Transverse colon (tissue), 4 donors: ENCODE results near the gene RPL10. TPM values are rescaled to one million over a fixed set of nuclear protein-coding genes. Genes with fewer than 3 reads are reported as not detected.
A peak's percentile ranks its signal among the peaks of the same experiment; 100 is the strongest.

Experiments used
- DNase-seq: peaks from one replicate; pipeline ENCODE4 v3.0.0-alpha.2; 2019
- H3K27ac ChIP-seq, 4 donors: fragments of 200-600 bp; sonication (generic); 2 replicates each; pipeline ENCODE4 v1.5.1; 2016 to 2018; ENCODE audit warnings: inconsistent platforms in 4 of 4
- H3K27me3 ChIP-seq: fragments of 200-600 bp; sonication (generic); 2 replicates; pipeline ENCODE4 v1.5.1; 2017; ENCODE audit warnings: inconsistent platforms
- H3K36me3 ChIP-seq, 4 donors: fragments of 200-600 bp; sonication (generic); 2 replicates each; pipeline ENCODE4 v1.5.1; 2017 to 2019; ENCODE audit warnings: inconsistent platforms in 4 of 4
- H3K4me1 ChIP-seq, 4 donors: fragments of 200-600 bp; sonication (generic); 2 replicates each; pipeline ENCODE4 v1.5.1; 2017 to 2020; ENCODE audit warnings: inconsistent platforms in 4 of 4
- H3K4me3 ChIP-seq, 4 donors: fragments of 200-600 bp; sonication (generic); 1 replicate in 1 of 4; 2 replicates in 3 of 4; pipeline versions ENCODE4 v1.5.1 to v1.6.1; 2017 to 2019; ENCODE audit warnings: inconsistent platforms in 4 of 4
- H3K9me3 ChIP-seq, 2 donors: fragments of 200-600 bp; sonication (generic); 2 replicates each; pipeline ENCODE4 v1.5.1; 2017 to 2019; ENCODE audit warnings: inconsistent platforms in 2 of 2
- EP300 ChIP-seq: sonication (generic); formaldehyde crosslinking; IDR thresholded peaks from one replicate; pipeline ENCODE4 v1.6.1; 2017; ENCODE audit warnings: antibody characterized with exemption, low read depth
- POLR2A ChIP-seq: fragments of 450-650 bp; IDR thresholded peaks from one replicate; pipeline ENCODE4 v1.6.1; 2016; ENCODE audit warnings: antibody characterized with exemption, mild to moderate bottlenecking, moderate library complexity
- POLR2AphosphoS5 ChIP-seq, 3 donors: sonication (generic); formaldehyde crosslinking; IDR thresholded peaks; one replicate each; pipeline ENCODE4 v1.6.1; 2016; ENCODE audit warnings: antibody characterized with exemption in 3 of 3
- WGBS, 2 donors: methylation state at CpG; one replicate each; pipeline ENCODE4 v1.1.5; 2018; ENCODE audit warnings: low coverage in 1 of 2; 5-methylcytosine and 5-hydroxymethylcytosine counted together
- in situ Hi-C, 4 donors: fragments of 200-750 bp; cut with MboI; loops; one replicate each; pipeline versions ENCODE4 v1.15.0 to v1.15.1; 2017; ENCODE audit warnings: low sequenced_read_pairs in 3 of 4, low pct_ligation_motif_present in 1 of 4, low pct_unique_long_range_greater_than_20kb in 1 of 4
- intact Hi-C: fragments of 100-400 bp; cut with DNase I; formaldehyde crosslinking; loops from one replicate; pipeline ENCODE4 v1.15.1; 2023; ENCODE audit warnings: low total_unique reads
- total RNA-seq, 4 donors: library from RNA; depleted of rRNA; stranded (reverse); fragments of >200 nt; gene quantifications; one replicate each; pipeline ENCODE4 v1.1.0, GENCODE V29; 2016
- TF ChIP-seq, protein P1 (sequence below), 5 experiments: fragments of 200-600 bp in 3 of 5; fragments of 450-650 bp in 2 of 5; sonication (generic) in 3 of 5; IDR thresholded peaks; 1 replicate in 2 of 5; 2 replicates in 3 of 5; pipeline ENCODE4 v1.5.1; 2016 to 2017; ENCODE audit warnings: antibody characterized with exemption in 5 of 5, inconsistent platforms in 3 of 5, mild to moderate bottlenecking in 2 of 5, moderate library complexity in 1 of 5

The RPL10 gene
- total RNA-seq, 4 donors from 2014 or later = 1,352 to 4,861 (median 3,415) TPM

DNA sequence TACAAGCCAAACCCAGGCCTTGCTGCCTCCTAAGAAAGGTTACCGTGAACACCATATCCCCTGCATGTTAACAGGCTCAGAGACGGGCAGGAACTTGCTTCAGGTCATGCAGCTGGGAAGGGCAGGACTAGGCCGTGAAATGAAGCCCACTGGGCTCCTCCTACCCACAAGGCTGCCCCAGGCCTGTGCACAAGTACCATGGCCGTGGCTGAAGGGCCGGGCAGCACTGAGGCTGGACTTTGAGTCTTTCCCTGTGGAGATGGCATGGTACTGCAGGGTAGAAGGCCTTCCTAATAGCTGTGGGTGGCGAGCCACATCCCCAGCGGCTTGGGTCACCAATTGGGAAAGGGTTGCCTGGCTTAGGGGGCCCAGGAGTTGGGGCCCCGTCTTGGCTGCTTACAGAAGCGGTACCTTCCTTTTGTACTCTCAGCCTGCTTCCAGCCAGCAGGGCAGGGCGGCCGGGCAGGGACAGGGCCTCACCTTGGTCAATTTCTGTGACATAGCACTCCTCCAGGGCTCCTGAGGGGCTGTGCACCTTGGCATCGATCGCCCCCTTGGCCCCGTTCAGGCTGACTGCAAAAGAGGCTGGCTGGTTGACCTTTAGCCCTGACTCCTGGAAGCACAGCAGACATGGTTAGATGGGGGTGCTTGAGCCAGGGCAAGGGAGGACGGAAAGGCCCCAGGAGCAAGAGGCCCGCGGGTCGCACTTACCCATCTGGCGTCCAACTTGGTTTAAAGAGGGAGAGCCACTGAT lies 47.6 kb upstream of the RPL10 start:
- Histone ChIP-seq H3K9me3 (no peaks in the 10 kb centered on the region), H3K36me3 (peaks cover 0 to 5% (median 0%) of the 10 kb centered on the region in 4 donors), H3K4me1 (peaks cover 0 to 11% (median 5%) of the 10 kb centered on the region in 4 donors), H3K27ac (peak overlapping the region; percentile 40 to 99 (median 64)), H3K4me3 (no peak overlapping the region), H3K27me3 (no peaks in the 10 kb centered on the region)
- in situ Hi-C loops (no loop called here), intact Hi-C loops (loop anchor here (5.0 kb wide), 1 partner anchor 47 kb away; the partner anchor contains the start of gene RPL10)
- peak; percentile 17 for DNase-seq
- TF ChIP-seq POLR2AphosphoS5 (IDR thresholded peaks at IDR 0.05) = no peak
- TF ChIP-seq, protein P1, sequence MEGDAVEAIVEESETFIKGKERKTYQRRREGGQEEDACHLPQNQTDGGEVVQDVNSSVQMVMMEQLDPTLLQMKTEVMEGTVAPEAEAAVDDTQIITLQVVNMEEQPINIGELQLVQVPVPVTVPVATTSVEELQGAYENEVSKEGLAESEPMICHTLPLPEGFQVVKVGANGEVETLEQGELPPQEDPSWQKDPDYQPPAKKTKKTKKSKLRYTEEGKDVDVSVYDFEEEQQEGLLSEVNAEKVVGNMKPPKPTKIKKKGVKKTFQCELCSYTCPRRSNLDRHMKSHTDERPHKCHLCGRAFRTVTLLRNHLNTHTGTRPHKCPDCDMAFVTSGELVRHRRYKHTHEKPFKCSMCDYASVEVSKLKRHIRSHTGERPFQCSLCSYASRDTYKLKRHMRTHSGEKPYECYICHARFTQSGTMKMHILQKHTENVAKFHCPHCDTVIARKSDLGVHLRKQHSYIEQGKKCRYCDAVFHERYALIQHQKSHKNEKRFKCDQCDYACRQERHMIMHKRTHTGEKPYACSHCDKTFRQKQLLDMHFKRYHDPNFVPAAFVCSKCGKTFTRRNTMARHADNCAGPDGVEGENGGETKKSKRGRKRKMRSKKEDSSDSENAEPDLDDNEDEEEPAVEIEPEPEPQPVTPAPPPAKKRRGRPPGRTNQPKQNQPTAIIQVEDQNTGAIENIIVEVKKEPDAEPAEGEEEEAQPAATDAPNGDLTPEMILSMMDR (IDR thresholded peaks at IDR 0.05) = peak in 1 of 5 experiments; percentile 34
- 76% methylated on average over 19 of the region's 19 CpGs; no CpG with 5 or more reads in 1 of the 2 donors for WGBS, 2 donors

DNA sequence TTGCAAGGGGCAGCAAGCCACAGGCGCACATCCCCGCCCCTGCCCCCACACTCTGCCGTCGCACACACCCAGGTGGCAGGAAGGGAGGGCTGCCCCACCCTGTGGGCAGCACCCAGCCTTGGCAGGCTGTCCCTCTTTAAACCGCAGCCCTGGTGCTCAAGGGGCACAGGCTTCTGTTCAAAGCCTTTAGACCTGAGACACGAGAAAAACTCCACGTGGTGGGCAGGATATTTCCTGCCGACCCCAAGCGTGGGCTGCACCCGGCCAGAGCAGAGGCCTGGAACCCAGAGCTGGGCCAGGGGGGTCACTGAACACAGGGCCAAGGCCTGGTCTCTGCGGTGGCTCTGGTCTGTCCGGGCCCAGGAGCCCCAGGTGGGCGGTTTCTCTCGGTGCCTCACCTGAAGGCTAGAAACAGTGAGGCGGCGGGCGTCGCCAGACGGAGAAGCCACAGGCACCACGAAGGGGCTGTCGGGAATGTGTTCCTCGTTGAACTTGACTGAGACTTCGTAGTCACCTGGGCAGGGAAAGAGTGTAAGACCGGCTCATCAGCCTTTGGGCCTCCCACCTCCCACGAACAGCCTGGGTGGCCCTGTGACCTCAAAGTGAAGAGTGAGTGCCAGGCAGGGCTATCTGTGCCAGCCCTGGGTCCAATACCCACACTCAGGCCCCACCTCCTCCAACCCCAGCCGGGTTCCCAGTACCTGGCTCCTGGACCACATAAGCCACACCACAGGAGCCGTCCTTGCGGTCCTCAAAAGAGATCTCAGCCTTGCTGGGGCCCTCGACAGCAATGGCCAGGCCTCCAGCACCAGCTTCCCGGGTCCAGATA lies 46.8 kb upstream of the RPL10 start:
- in situ Hi-C loops = no loop called here
- peak; percentile 71 for DNase-seq
- no peaks in the 10 kb centered on the region for H3K27me3 ChIP-seq
- H3K4me1 ChIP-seq = peaks cover 0 to 11% (median 5%) of the 10 kb centered on the region in 4 donors
- H3K9me3 ChIP-seq = no peaks in the 10 kb centered on the region
- H3K36me3 ChIP-seq = peaks cover 0 to 5% (median 0%) of the 10 kb centered on the region in 4 donors
- H3K4me3 ChIP-seq = no peak overlapping the region
- 67% methylated on average over 27 of the region's 30 CpGs; no CpG with 5 or more reads in 1 of the 2 donors for WGBS, 2 donors
- intact Hi-C loops = loop anchor here (5.0 kb wide), 1 partner anchor 46 kb away; the partner anchor contains the start of gene RPL10
- H3K27ac ChIP-seq = peak overlapping the region; percentile 40 to 99 (median 64)
- no peak for TF ChIP-seq POLR2A
- TF ChIP-seq EP300 = no peak
- no peak for TF ChIP-seq POLR2AphosphoS5 (IDR thresholded peaks at IDR 0.05)
- TF ChIP-seq, protein P1 (IDR thresholded peaks at IDR 0.05) = no peak

DNA sequence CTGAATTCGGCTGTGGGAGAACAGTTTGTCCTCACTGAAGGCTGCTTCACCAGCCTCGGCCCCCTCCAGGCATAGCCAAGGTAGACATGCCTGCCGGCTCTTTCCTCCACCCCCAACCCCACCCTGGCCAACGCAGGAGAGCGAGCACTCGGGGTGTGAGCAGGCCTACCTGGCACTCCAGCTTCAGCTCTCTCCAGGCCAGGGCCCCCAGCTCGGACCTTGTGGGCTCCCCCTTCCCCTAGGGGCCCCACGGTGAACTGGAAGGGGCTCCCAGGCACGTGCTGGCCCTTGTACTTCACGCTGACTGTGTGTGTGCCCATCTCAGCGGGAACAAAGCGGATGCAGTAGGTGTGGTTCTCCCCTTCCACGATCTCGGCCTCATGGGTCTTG lies 46.2 kb upstream of the RPL10 start:
- Histone ChIP-seq H3K4me1 (peaks cover 0 to 11% (median 5%) of the 10 kb centered on the region in 4 donors), H3K4me3 (no peak overlapping the region), H3K27ac (peak overlapping the region; percentile 40 to 99 (median 64)), H3K36me3 (peaks cover 0 to 5% (median 0%) of the 10 kb centered on the region in 4 donors), H3K27me3 (no peaks in the 10 kb centered on the region), H3K9me3 (no peaks in the 10 kb centered on the region)
- WGBS, 2 donors = 89% methylated on average over 5 of the region's 14 CpGs; no CpG with 5 or more reads in 1 of the 2 donors
- in situ Hi-C loops (no loop called here), intact Hi-C loops (loop anchor here (5.0 kb wide), 1 partner anchor 45 kb away; the partner anchor contains the start of gene RPL10)
- TF ChIP-seq POLR2A = no peak
- no peak for TF ChIP-seq POLR2AphosphoS5 (IDR thresholded peaks at IDR 0.05)
- TF ChIP-seq, protein P1 (IDR thresholded peaks at IDR 0.05) = no peak
- TF ChIP-seq EP300 = no peak
- peak; percentile 7 for DNase-seq

DNA sequence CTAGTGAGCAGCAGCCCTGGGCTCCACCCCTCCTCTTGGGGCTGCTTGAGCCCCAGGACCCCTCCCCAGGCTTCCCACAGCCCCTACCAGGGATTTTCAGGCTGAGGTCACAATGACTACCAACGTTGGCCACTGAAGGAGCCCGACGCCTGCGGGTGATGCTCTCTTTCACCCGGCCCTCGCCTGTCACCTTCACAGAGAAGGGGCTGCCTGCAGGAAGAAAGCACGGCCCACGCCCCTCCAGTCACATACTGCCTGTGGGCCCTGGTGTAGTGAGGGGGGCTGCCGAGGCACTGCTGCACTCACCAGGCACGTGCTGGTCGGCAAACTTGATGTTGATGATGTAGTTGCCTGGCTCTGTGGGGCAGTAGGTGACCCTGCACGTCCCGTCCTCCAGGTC lies 45.7 kb upstream of the RPL10 start:
- Histone ChIP-seq H3K9me3 (no peaks in the 10 kb centered on the region), H3K27ac (peak overlapping the region in 3 of 4 donors; percentile 58 to 99 (median 70)), H3K27me3 (no peaks in the 10 kb centered on the region), H3K4me1 (peaks cover 0 to 11% (median 5%) of the 10 kb centered on the region in 4 donors), H3K4me3 (no peak overlapping the region), H3K36me3 (peaks cover 0 to 5% (median 0%) of the 10 kb centered on the region in 4 donors)
- intact Hi-C loops = loop anchor here (5.0 kb wide), 1 partner anchor 45 kb away; the partner anchor contains the start of gene RPL10
- in situ Hi-C loops = no loop called here
- 88% methylated on average over 13 of the region's 13 CpGs; no CpG with 5 or more reads in 1 of the 2 donors for WGBS, 2 donors
- TF ChIP-seq POLR2A (no peak), POLR2AphosphoS5 (IDR thresholded peaks at IDR 0.05) (no peak), EP300 (no peak)
- TF ChIP-seq, protein P1 (IDR thresholded peaks at IDR 0.05) = no peak
- DNase-seq = no peak
